DMS114 treated with DMSO at 0.1 percent for 48 hours (cell line): Measurements from ENCODE around the gene ACTR1A.

Source experiments
- DNase-seq: peaks from one replicate; lab custom pipeline; 2025; ENCODE audit not compliant: unreplicated experiment; lab: John Stamatoyannopoulos, UW

The ACTR1A gene

DNA sequence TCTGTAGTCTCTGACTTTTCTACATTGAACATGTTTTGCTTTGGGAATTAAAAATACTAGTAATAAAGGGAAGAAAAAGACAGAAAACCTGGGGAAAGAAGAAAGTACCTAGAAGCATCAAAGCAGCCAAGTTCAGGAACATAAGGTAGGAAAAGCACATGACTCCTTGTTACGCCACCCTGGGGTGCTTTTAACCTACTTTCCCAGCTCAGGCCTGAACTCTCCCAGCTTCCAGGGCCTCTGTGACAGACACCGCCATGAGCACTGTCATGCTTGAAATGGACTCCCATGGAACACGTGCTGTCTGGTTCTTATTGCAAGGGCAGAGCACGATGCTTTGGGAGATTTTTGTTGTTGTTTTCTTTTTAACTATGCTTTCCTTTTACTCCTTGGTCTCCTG lies 11.4 kb downstream of the ACTR1A start:
- no peak for DNase-seq

DNA sequence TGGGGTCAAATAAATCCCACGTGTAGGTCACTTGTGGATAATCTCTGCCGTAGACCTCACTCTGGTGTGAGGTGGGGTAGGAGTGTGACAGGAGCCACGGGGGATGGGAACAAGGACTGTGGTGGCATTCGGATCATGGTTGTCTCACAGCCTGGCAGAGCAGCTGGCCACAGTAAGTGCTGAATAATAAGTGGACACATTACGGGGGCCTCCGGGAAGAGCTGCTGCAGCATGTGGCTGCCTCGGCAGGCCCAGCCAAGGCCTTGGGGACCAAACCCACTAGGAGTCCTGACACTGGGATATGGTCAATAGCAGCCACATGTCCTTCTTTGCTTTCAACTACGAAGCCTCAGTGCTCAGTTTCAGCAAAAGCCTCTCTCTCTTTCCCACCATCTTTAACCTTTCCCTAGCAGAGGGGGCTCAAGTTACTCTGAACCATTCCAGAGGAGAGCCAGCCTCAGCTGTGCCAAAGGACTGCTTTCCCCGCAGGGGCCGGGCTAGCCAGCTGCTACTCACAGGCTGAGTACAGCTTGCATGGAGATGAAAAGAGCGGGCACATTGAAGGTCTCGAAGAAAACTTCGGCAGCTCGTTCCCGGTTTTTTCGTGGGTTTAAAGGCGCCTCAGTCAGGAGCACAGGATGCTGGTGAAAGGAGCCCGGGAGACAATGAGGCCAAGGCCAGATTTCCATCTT lies 17.3 kb downstream of the ACTR1A start:
- DNase-seq: no peak

DNA sequence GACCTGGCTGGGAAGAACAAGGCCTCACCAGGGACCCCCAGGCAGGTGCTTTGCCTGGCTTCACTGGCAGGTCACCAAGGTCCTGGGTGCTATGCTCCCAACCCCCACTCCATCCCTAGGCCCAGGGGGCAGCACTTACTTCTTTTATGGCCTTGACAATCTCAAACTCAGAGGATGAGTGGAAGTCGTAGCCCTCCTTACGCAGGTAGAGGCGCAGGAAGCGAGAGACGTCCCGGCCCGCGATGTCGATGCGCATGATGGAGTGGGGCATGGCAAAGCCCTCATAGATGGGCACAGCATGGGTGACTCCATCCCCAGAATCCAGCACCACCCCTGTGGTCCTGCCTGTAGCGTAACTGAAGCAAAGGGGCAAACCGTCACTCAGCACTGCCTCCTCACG lies 18.5 kb downstream of the ACTR1A start:
- DNase-seq: no peak

DNA sequence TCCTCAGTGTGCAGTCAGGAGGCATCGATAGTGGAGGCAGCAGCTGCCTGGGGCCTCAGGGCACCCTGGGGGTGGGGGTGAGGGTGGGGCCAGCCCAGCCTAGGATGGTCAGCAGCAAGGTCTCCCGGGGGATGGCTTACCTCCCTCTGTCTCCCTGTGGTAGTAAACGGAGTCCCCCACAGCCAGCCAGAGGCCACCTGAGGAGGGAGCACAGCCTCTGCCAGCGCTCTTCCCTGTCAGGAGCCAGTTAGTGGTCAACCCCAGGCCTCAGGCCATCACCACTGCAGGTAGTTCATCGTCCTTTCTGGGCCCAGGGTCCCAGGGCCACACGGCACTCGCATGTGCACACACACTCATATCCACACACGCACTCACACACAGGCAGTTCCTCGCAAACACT lies 22.1 kb downstream of the ACTR1A start:
- DNase-seq: no peak

DNA sequence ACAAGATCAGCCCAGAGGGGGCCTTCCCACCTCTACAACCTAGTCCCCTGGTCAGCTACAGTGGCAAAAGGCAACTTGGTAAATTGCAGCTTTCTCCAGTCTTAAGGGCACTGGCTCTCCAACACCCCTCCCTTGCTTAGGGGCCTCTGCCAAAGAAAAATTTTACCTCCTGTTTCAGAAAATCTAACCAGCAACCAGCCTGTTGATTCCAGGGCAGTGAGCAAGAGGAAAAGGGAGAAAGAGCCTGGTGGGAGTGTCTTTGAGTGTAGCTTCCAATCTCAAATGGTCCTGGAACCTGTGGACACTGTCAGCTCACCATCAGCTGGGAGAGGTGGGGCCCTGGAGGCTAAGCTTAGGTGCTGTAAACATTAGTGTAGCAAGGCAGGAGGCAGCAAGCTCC lies 22.9 kb downstream of the ACTR1A start:
- DNase-seq: no peak

DNA sequence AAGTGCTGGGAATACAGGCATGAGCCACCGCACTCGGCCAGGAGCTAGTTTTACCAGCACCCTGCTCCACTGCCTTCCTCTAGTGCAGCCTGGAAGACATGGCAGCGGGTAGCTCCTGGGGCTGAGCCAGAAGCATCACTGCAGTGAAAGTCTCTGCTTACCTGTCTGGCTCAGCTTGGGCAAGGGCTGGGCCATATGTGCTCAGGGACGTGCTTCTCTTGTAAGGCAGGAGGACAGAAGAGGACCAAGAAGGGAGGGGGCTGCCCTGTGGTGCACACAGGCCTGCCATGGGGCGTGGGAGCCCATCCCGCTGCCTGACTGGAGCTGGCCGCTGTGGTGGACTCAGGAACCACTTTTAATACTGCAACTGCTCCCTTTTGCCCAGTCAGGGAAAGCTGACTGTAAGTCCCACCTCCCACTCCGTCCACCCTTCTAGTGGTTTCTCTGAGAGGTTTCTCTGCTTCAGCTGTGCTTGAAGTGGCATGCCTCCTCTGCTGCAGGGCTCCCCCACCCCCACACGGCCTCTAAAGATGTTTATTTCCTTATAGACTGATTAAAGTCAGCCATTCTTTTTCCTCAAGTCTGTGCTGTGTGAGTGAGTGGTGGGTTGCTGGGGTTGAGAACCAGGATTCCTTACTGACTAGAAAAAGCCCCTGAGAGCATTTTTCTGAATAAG lies 25.9 kb downstream of the ACTR1A start:
- no peak for DNase-seq

DNA sequence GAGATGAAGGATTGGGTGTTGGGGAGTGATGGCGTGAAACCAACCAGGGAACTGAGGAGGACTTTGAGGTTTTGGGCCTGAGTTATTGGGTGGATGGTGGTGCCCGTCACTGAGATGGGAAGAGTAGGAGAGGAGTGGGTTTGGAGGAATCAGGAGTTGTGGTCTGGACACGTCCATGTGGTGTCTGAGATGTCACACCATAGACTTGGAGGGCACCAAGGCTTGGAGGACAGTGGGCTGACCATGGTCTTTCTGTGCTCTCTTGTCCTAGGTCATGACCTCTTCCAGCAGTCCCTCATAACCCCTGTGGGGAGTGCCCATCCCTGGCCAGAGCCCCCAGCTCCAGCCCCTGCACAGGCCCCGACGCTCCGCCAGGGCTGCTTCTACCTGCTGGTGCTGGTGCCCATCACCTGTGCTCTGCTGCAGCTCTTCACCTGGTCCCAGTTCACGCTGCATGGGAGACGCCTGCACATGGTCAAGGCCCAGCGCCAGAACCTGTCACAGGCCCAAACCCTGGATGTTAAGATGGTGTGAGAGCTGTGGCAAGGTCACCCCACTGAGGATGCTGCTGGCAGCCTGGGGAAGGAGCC lies 27.0 kb downstream of the ACTR1A start:
- no peak for DNase-seq

DNA sequence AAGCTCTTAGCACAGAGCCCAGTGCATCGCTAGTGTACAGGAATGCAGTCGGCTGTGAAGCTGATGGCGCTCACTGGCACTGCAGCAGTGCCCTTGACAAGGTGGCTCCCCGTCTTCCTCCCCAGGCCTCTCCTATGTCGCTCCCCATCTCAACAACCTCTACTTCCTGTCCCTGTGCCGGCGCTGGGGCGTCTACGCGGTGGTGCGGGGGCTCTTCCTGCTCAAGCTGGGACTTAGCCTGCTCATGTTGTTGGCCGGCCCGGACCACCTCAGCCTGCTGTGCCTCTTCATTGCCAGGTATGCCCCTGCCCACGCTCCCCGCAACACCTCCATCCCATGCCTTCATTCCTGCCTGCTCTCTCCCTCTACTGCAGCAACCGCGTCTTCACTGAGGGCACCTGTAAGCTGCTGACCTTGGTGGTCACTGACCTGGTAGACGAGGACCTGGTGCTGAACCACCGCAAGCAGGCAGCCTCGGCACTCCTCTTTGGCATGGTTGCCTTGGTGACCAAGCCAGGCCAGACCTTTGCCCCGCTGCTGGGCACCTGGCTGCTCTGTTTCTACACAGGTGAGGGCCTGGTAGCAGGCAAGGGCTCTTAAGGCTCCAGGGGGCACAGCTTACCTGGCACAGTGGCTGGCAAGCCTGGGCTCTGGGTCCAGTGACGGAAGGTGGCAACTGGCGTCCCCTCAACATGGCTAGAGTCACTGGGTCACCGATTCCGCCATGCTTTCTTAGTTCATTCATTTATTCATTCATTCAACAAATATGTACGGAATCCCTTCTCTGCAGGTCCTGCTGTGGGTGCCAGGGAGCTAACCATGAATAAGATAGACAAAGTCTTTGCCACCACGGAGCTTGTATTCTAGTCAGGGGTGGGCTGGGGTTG lies 28.8 kb downstream of the ACTR1A start:
- no peak for DNase-seq

DNA sequence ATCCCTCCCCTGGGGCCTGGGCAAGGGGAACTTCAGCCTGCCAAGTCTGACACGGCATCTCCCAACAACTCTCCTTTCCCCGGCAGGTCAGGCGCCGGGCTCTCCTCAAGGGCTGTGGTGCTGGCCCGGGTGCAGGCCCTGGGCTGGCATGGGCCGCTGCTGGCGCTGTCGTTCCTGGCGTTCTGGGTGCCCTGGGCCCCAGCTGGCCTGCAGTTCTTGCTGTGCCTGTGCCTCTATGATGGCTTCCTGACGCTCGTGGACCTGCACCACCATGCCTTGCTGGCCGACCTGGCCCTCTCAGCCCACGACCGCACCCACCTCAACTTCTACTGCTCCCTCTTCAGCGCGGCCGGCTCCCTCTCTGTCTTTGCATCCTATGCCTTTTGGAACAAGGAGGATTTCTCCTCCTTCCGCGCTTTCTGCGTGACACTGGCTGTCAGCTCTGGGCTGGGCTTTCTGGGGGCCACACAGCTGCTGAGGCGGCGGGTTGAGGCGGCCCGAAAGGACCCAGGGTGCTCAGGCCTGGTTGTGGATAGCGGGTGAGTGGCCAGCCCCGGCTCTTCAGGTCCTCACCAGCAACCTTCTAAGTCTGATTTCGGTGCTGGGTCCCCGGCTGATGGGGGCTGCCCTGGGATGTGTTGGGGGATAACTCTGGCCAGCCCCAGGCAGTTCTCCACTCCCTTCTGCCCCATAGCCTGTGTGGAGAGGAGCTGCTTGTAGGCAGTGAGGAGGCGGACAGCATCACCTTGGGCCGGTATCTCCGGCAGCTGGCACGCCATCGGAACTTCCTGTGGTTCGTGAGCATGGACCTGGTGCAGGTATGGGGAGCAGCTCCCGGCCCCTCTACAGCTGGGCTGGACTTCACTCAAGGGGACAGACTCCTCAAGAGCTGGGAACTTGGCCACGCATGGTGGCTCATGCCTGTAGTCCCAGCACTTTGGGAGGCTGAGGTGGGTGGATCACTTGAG lies 31.6 kb downstream of the ACTR1A start:
- no peak for DNase-seq

DNA sequence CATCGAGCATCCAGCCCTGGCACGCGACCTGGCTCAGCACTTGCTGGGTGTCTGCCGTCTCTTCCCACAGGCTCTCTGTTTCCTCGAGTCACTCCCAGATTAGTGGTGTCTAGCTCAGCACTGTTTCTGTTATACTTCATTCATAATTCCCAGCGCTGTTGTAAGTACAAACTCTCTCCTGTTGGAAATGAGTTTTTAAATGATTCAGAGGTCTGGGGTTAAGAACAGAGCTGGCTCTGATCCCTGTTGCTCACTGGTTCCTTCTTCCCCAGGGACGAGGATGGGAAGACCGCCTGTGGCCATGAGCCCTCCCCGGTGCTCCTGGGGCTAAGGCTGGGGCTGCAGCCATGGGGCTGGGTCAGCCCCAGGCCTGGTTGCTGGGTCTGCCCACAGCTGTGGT lies 33.8 kb downstream of the ACTR1A start:
- DNase-seq: no peak

DNA sequence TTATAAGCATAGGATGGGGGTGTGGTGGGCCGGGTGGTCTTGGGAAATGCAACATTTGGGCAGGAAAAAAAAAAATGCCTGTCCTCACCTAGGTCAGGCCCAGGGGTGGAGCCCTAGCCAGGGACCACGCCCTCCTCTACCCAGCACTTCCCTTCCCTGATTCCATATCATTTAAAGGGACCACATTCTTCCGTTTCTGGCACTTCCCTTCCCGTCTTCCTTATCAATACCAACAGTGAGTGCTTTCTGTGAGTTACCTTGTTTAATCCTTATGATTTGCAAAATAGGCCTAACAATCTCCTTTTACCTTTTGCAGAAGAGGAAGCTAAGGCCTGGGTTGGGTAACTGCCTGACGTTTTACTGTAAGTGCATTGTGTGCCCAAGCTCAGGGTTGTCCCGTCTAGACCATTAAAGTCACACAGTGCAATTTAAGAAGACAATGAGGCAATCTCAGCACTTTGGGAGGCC lies 34.5 kb downstream of the ACTR1A start:
- no peak for DNase-seq

DNA sequence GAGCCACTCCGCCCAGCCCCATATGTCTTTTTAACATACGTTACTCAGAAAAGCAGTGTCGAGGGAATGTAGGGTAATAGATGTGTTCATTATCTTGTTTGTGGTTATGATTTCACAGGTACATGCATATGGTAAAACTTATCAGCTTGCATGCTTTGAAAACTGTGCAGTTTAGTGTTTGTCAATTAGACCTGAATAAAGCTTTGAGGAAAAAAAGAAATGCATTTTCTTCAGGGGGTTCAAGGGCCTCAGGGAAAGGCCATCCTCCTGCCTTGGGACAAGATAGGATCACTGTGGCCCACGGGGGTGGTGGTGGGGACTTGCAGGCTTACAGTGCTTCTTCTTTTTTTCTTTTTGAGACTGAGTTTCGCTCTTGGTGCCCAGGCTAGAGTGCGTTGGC lies 35.2 kb downstream of the ACTR1A start:
- DNase-seq: no peak

DNA sequence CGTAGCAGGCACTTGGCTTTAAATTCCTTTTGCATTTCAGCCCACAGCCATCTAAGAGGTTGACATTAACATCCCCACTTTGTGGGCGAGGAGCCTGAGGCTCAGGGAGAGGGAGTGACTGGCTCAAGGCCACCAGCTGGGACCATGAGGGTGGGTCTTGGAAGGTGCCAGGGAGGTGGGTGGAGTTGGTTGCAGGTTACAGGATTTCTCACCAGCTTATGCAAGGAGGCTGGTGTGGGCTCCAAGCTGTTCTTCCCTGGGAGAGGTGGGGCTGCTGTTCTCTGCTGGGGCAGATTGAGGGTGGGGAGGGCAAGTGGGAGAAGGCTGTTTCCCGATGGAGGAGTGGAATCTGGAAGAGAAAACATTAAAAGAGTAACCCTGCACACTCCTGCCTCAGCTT lies 37.0 kb downstream of the ACTR1A start:
- DNase-seq: no peak

DNA sequence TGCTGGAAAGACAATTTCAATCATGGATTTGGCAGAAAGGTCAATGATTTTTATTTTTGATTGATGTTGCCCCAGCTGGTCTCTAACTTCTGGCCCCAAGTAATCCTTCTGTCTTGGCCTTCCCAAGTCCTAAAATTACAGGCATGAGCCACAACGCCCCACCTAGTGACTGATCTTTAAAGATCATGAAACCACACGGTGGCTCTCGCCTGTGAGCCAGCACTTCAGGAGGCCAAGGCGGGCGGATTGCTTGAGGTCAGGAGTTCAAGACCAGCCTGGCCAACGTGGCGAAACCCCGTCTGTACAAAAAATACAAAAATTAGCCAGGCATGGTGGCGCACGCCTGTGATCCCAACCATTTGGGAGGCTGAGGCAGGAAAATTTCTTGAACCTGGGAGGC lies 38.5 kb downstream of the ACTR1A start:
- no peak for DNase-seq

DNA sequence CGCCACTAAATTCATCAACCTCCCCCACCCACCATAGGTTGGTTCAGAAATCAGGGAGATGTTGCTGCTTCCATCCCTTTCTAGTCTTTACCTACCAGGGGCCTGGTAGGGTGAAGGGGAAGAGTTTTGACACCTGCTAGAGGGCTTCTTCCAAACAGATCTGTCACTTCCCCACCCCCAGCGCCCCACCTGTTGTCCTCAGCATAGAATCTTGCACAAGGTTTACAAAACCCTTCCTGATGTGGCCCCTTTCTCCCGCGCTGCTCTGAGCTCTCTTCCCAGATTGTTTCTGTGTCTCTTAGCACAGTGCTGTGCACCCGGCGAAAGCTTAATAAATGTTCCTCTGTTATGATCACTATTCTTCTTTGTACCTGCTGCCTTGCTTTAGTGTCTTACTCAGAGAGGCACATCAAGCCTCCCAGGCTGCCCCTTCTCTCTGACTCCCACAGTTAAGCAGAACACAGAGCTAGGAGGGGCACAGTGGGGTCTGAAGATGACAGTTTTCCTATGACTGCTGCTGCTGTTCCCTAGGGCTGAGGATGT lies 39.9 kb downstream of the ACTR1A start:
- DNase-seq: no peak

DNA sequence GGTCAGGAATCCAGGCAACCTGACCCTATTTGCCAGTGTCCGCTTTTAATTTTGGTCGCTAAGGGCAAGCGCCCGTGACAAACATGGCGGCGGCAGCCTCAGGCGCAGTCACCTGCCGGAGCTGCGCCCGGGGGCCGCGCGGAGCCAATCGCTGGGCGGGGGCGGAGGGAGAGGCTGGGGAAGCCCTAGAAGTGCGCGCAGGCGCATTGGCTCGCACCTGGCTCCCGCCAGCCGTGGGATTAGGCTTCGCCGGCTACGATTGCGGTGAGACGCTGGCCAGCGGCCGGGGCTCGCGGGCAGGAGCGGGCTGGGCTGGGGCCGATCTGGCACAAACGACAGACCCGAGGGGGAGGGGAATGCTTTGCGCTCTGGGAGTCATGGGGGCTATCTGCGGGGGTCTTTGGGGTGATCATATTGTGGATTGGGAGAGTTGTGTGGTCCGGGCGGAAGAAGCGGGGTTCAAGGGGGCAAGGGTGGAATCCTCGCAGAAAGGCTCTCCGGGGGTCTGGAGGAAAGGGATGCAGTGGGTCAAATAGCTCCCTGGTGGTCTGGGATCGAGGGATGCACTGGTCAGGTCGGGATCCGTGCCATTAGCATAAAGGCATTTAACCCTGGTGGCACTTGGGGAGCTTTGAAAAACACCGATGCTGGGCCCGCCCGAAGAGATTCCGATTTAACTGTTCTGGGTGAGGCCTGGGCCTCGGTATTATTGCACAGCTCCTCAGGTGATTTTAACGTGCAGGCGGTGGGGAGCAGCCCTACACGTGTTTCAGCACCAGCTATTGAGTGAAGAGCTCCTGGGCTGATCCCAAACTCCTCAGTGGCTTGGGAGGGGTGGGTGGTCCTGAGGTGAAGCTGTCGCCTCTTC lies 41.1 kb downstream of the ACTR1A start:
- DNase-seq: peak; percentile 81

DNA sequence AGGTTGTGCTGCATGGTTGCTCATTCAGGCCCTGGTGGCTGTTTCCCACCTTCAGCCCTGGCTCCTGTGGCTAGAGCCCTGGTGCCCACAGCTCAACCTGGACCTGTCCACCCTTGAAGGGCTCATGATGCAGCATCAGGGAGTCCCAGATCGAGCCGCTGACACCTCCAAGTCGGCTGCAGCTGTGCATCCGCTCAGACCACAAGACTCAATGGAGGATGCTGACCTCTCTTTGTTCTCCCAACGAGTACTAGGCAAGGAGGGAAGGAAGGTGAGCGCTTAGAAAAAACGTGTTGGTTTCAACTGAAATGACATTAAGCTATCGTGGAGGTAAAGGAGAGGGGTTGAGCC lies 41.7 kb downstream of the ACTR1A start:
- DNase-seq: no peak

DNA sequence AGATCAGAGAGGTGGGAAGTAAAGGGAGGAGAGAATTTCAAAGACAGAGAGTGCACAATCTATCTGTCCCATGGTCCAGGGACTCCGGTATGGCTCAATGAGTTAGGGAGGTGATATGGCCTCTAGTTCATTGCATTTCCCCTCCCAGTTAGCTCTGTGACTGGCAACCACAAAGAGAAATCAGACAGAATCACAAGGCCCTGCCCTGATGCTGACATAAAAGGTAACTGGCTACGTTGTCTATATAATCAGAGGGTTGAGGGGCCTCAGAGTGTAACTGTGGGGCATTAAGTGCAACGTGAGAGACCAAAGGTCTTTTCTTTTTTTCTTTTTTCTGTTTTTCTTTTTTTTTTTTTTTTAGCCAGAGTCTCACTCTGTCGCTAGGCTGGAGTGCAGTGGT lies 43.9 kb downstream of the ACTR1A start:
- no peak for DNase-seq

DNA sequence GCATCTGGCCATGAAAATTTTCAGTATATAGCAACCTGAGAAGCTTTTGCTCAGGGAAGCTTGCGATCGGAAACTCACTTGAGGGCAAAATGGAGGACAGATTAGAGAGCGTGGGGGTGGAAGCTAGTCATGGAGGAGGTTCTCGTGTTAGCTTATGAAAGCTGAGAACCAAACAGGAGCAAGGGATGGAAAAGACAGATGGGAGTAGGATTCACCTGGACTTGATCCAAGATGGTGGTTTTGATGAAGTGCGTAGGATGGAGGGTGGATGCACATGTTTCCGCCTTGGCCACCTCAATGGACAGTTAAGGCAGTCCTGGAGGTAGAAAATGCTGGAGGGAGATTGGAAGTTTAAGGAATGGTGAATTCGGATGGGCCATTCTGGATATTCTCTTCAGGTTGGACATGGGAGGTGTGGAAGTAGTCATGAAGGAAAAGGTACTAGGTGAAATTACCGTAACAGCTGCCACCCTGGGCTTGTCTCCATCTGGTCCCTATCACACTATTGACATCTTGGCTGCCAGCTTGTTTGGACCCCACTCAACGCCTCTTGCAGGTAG lies 44.8 kb downstream of the ACTR1A start:
- DNase-seq: no peak
